22Rv1 (cell line): ENCODE measurements around the gene MRPL21.

Experiments
- ZFX ChIP-seq: fragments of 450-650 bp; IDR thresholded peaks from 2 replicates; pipeline ENCODE4 v1.6.1; 2017; ENCODE audit warnings: antibody characterized with exemption, borderline replicate concordance
- TF ChIP-seq, protein P1 (sequence below): fragments of 450-650 bp; IDR thresholded peaks from 2 replicates; pipeline ENCODE4 v1.5.1; 2017; ENCODE audit warnings: mild to moderate bottlenecking

DNA sequence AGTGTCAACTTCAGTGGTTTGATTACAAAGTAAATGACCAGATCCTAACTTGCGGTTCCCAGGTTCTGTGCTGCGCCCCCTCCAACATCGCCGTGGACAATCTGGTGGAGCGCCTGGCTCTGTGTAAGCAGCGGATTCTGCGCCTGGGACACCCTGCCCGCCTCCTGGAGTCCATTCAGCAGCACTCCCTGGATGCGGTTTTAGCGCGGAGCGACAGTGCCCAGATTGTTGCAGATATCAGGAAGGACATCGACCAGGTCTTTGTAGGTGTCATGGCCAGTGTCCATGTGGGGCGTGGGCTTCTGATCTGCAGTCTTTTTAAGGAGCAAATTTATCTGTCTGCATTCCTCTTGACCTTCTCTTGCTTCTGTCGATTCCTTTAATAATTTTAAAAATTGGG, 11.1 kb upstream of the MRPL21 start:
- no peak for TF ChIP-seq ZFX
- TF ChIP-seq, protein P1, sequence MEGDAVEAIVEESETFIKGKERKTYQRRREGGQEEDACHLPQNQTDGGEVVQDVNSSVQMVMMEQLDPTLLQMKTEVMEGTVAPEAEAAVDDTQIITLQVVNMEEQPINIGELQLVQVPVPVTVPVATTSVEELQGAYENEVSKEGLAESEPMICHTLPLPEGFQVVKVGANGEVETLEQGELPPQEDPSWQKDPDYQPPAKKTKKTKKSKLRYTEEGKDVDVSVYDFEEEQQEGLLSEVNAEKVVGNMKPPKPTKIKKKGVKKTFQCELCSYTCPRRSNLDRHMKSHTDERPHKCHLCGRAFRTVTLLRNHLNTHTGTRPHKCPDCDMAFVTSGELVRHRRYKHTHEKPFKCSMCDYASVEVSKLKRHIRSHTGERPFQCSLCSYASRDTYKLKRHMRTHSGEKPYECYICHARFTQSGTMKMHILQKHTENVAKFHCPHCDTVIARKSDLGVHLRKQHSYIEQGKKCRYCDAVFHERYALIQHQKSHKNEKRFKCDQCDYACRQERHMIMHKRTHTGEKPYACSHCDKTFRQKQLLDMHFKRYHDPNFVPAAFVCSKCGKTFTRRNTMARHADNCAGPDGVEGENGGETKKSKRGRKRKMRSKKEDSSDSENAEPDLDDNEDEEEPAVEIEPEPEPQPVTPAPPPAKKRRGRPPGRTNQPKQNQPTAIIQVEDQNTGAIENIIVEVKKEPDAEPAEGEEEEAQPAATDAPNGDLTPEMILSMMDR: no peak
